CD14-positive monocyte (primary cell): ENCODE measurements around the gene KCNJ8. TPM values are rescaled to one million over a fixed set of nuclear protein-coding genes. Genes with fewer than 3 reads are reported as not detected.

Experiments used
- DNase-seq, 3 donors: peaks; one replicate each; pipeline ENCODE4 v3.0.0-alpha.2; 2011 to 2022
- H2AFZ ChIP-seq: 2 replicates; pipeline ENCODE4 v1.6.0; 2012; ENCODE audit warnings: mild to moderate bottlenecking, low read depth, low read length, inconsistent platforms; ENCODE audit not compliant: insufficient read depth, poor library complexity, severe bottlenecking
- H3K27ac ChIP-seq, 2 donors: 1 replicate in 1 of 2; 2 replicates in 1 of 2; pipeline ENCODE4 v1.5.1; 2012 to 2013; ENCODE audit warnings: low read length in 2 of 2, control low read depth in 1 of 2, inconsistent platforms in 1 of 2, low read depth in 1 of 2, mild to moderate bottlenecking in 1 of 2
- H3K27me3 ChIP-seq, 2 donors: one replicate each; pipeline versions ENCODE4 v1.6.0 to v1.6.1; 2011 to 2013; ENCODE audit warnings: low read length in 2 of 2; ENCODE audit not compliant: control insufficient read depth in 2 of 2, insufficient read depth in 2 of 2
- H3K36me3 ChIP-seq, 2 donors: replicated peaks in 1 of 2; 1 replicate in 1 of 2; 2 replicates in 1 of 2; pipeline versions ENCODE4 v1.5.1 to v1.6.1; 2012 to 2013; ENCODE audit warnings: low read length in 2 of 2, control low read depth in 1 of 2, inconsistent platforms in 1 of 2, mild to moderate bottlenecking in 1 of 2; ENCODE audit not compliant: insufficient read depth in 2 of 2, control insufficient read depth in 1 of 2
- H3K4me1 ChIP-seq, 2 donors: 1 replicate in 1 of 2; 2 replicates in 1 of 2; pipeline versions ENCODE4 v1.5.1 to v1.6.1; 2012 to 2013; ENCODE audit warnings: low read length in 2 of 2, control low read depth in 1 of 2, inconsistent platforms in 1 of 2, mild to moderate bottlenecking in 1 of 2, moderate library complexity in 1 of 2; ENCODE audit not compliant: insufficient read depth in 2 of 2, control insufficient read depth in 1 of 2
- H3K4me2 ChIP-seq: replicated peaks from 2 replicates; pipeline ENCODE3; 2012; ENCODE audit warnings: low read length, moderate library complexity, mild to moderate bottlenecking; ENCODE audit not compliant: poor library complexity, severe bottlenecking; ENCODE audit errors: extremely low read depth
- H3K4me3 ChIP-seq, 3 experiments: fragments of 200-600 bp in 1 of 3; sonication (generic) in 1 of 3; replicated peaks in 1 of 3; 1 replicate in 2 of 3; 2 replicates in 1 of 3; pipeline ENCODE4 v1.5.1; 2011 to 2013; ENCODE audit warnings: low read length in 3 of 3, mild to moderate bottlenecking in 3 of 3, control low read depth in 2 of 3, low read depth in 2 of 3, inconsistent platforms in 1 of 3, moderate library complexity in 1 of 3
- H3K79me2 ChIP-seq: 2 replicates; pipeline ENCODE4 v1.6.0; 2012; ENCODE audit warnings: mild to moderate bottlenecking, control low read depth, inconsistent platforms, low read length, moderate library complexity; ENCODE audit not compliant: insufficient read depth
- H3K9ac ChIP-seq: 2 replicates; pipeline ENCODE4 v1.6.0; 2017; ENCODE audit warnings: low read length, mild to moderate bottlenecking; ENCODE audit not compliant: insufficient read depth, poor library complexity, severe bottlenecking
- H3K9me3 ChIP-seq, 2 donors: replicated peaks in 1 of 2; 1 replicate in 1 of 2; 2 replicates in 1 of 2; pipeline versions ENCODE4 v1.5.1 to v1.6.1; 2012 to 2013; ENCODE audit warnings: low read length in 2 of 2, control low read depth in 1 of 2; ENCODE audit not compliant: control insufficient read depth in 1 of 2, insufficient read depth in 1 of 2
- H4K20me1 ChIP-seq: 2 replicates; pipeline ENCODE4 v1.6.0; 2012; ENCODE audit warnings: mild to moderate bottlenecking, low read length, control low read depth, moderate library complexity; ENCODE audit not compliant: insufficient read depth
- H3K27ac Mint-ChIP-seq, 7 donors: one replicate each; pipeline ENCODE4 v1.8.0; 2020; ENCODE audit warnings: mild to moderate bottlenecking in 7 of 7, mixed read lengths in 7 of 7, moderate library complexity in 6 of 7, inconsistent platforms in 2 of 7
- H3K27me3 Mint-ChIP-seq, 3 donors: one replicate each; pipeline ENCODE4 v1.8.0; 2021 to 2022; ENCODE audit warnings: low read depth in 3 of 3, mild to moderate bottlenecking in 3 of 3, mixed read lengths in 3 of 3, moderate library complexity in 3 of 3, inconsistent platforms in 1 of 3
- H3K36me3 Mint-ChIP-seq, 2 donors: one replicate each; pipeline ENCODE4 v1.8.0; 2020; ENCODE audit warnings: mixed read lengths in 2 of 2, inconsistent platforms in 1 of 2, mild to moderate bottlenecking in 1 of 2
- H3K4me1 Mint-ChIP-seq: one replicate; pipeline ENCODE4 v1.8.0; 2020; ENCODE audit warnings: mild to moderate bottlenecking, mixed read lengths
- H3K4me3 Mint-ChIP-seq, 2 donors: one replicate each; pipeline ENCODE4 v1.8.0; 2020; ENCODE audit warnings: mild to moderate bottlenecking in 2 of 2, mixed read lengths in 2 of 2, moderate library complexity in 1 of 2
- H3K9me3 Mint-ChIP-seq, 7 donors: one replicate each; pipeline ENCODE4 v1.8.0; 2020 to 2022; ENCODE audit warnings: mixed read lengths in 7 of 7, mild to moderate bottlenecking in 6 of 7, moderate library complexity in 6 of 7, inconsistent platforms in 2 of 7
- CTCF ChIP-seq: fragments of 200-600 bp; IDR thresholded peaks from one replicate; pipeline ENCODE4 v1.8.0; 2022; ENCODE audit warnings: antibody characterized with exemption, mild to moderate bottlenecking
- WGBS: methylation state at CpG from one replicate; pipeline ENCODE4 v1.1.5; 2013; ENCODE audit warnings: missing lambda C conversion rate; ENCODE audit not compliant: insufficient coverage; 5-methylcytosine and 5-hydroxymethylcytosine counted together
- intact Hi-C, 2 donors: fragments of 100-400 bp; cut with micrococcal nuclease; formaldehyde crosslinking; loops; one replicate each; pipeline versions ENCODE4 v1.15.0 to v1.15.1; 2023
- polyA plus RNA-seq, 3 donors: library from polyadenylated mRNA; depleted of rRNA in 1 of 3; unstranded in 2 of 3; stranded (reverse) in 1 of 3; fragments of 300-500 nt in 2 of 3; fragments of >200 nt in 1 of 3; fragmentation: Illumina TruSeq in 2 of 3; gene quantifications; 1 replicate in 2 of 3; 2 replicates in 1 of 3; pipeline ENCODE4 v1.2.3, GENCODE V29; 2012 to 2021

KCNJ8 gene
- polyA plus RNA-seq, 3 donors = not detected

DNA sequence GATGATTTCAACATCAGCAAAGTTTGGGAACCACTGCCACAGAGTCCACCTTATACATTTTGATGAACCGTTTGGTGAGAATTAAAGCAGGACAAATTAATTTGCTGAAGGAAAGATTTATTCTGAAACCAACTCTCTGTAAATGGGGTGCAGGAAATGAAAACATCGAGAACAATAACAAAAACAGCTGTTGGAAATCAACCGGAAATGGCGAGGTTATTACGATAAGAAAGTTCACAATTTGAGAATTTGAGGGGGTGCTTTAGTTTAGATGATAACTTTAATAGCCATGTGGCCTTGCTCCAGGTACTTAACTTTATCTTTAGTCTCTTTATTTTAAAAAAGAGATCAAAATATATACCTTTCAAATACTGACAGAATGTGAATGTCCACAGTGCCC is 56.7 kb downstream of the KCNJ8 start:
- Histone ChIP-seq H3K27me3 (no peaks in the 10 kb centered on the region), H3K4me1 (no peaks in the 10 kb centered on the region), H3K27ac (no peak overlapping the region), H3K9ac (no peak overlapping the region), H3K4me3 (no peak overlapping the region), H4K20me1 (no peaks in the 10 kb centered on the region), H3K79me2 (no peaks in the 10 kb centered on the region), H3K4me2 (no peak overlapping the region), H3K9me3 (no peaks in the 10 kb centered on the region), H3K36me3 (no peaks in the 10 kb centered on the region), H2AFZ (no peak overlapping the region)
- TF ChIP-seq CTCF = no peak
- H3K4me1 Mint-ChIP-seq = peaks cover 4% of the 10 kb centered on the region
- no peak overlapping the region for H3K27ac Mint-ChIP-seq
- H3K36me3 Mint-ChIP-seq = no peaks in the 10 kb centered on the region
- H3K9me3 Mint-ChIP-seq = peaks cover 0 to 2% (median 0%) of the 10 kb centered on the region in 7 donors
- no CpG with 5 or more reads among the region's 5 CpGs for WGBS
- intact Hi-C loops = no loop called here
- H3K27me3 Mint-ChIP-seq = peaks cover 0 to 2% (median 2%) of the 10 kb centered on the region in 3 donors
- no peak overlapping the region for H3K4me3 Mint-ChIP-seq
- no peak for DNase-seq

- no peaks in the 10 kb centered on the region for H3K36me3 ChIP-seq
- H3K9ac ChIP-seq = no peak overlapping the region
- H3K27ac ChIP-seq = no peak overlapping the region
- no peak overlapping the region for H3K4me3 ChIP-seq
- H3K9me3 ChIP-seq = no peaks in the 10 kb centered on the region
- 0% methylated on average over 1 of the region's 2 CpGs for WGBS
- Mint-ChIP-seq H3K9me3 (peaks cover 0 to 2% (median 0%) of the 10 kb centered on the region in 7 donors), H3K36me3 (no peaks in the 10 kb centered on the region), H3K27me3 (peaks cover 0 to 2% (median 0%) of the 10 kb centered on the region in 3 donors), H3K4me3 (no peak overlapping the region), H3K27ac (no peak overlapping the region), H3K4me1 (peaks cover 4% of the 10 kb centered on the region)
- no peak overlapping the region for H3K4me2 ChIP-seq
- no peak for TF ChIP-seq CTCF
- no peak overlapping the region for H2AFZ ChIP-seq
- no peaks in the 10 kb centered on the region for H3K27me3 ChIP-seq
- no peaks in the 10 kb centered on the region for H3K4me1 ChIP-seq
- H4K20me1 ChIP-seq = no peaks in the 10 kb centered on the region
- no peaks in the 10 kb centered on the region for H3K79me2 ChIP-seq
- DNase-seq = no peak
- intact Hi-C loops = no loop called here
These were observed 59.1 kb downstream of the KCNJ8 start for GRCh38 chr12:21715386-21715785.

Other genes with a start within 250 kb of the KCNJ8 start
- under 1 TPM in 1 of 3 donors, not detected in 2; 0.21 TPM for gene SPX, start 248.4 kb downstream of the KCNJ8 start, polyA plus RNA-seq
- gene GYS2, start 169.9 kb downstream of the KCNJ8 start, polyA plus RNA-seq = not detected
- 100 to 1,000 TPM in 2 of 3 donors, 10 to 100 TPM in 1; 49.6 to 148 (median 121) TPM for gene LDHB, start 116.9 kb downstream of the KCNJ8 start, polyA plus RNA-seq
- gene ABCC9, start 166.7 kb upstream of the KCNJ8 start, polyA plus RNA-seq = not detected